CD4-positive, alpha-beta T cell treated with Interferon alpha-2 for 1 hour (primary cell): Measurements from ENCODE around the gene EIF2D.
"Not testable (repeated sequence)": the region's sequence is repeated elsewhere in the genome, so short reads cannot be mapped to it uniquely, and the experiment has no call there.

Experiments
- DNase-seq, 2 donors: peaks; one replicate each; pipeline ENCODE4 v3.0.0-alpha.2; 2020 to 2022

EIF2D gene, protein sequence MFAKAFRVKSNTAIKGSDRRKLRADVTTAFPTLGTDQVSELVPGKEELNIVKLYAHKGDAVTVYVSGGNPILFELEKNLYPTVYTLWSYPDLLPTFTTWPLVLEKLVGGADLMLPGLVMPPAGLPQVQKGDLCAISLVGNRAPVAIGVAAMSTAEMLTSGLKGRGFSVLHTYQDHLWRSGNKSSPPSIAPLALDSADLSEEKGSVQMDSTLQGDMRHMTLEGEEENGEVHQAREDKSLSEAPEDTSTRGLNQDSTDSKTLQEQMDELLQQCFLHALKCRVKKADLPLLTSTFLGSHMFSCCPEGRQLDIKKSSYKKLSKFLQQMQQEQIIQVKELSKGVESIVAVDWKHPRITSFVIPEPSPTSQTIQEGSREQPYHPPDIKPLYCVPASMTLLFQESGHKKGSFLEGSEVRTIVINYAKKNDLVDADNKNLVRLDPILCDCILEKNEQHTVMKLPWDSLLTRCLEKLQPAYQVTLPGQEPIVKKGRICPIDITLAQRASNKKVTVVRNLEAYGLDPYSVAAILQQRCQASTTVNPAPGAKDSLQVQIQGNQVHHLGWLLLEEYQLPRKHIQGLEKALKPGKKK

DNA sequence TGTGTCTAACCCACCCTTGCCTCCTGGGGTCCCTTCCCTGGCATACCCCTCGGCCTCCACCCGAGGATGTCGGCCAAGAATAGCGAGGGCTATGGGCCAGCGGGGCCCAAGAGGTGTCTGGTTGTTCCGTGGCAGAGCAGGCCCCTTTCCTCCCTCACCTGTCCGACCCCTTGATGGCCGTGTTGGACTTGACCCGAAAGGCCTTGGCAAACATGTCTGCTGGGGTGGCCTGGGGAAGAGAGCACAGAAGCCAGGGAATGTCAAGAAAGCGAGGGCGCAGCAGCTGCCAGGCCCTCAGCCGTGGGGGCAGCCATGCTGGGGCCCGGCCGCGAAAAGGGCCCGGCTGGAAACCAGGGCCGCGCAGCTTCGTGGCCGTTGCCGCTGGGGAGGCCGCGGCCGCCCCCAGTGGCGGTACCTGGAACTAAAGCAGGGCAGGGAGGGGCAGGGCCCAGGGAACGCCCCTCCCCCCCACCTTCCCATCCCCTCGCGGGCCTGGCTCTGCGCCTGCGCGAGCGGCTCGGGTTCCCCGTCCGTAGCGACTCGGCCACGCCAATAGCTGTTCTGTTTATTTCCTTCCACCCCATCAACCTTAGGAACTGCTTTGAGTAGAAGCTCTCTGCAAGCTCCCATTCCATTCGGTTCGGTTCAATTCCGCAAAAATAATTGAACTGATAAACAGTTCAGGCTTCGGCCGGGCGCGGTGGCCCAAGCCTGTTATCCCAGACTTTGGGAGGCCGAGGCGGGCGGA, at the start of gene EIF2D:
Gene EIF2D, minus strand, starts transcription at position 337 of the 748 bp plus-strand sequence. Its CDS starts 123 bp downstream, at position 214.
- peak; percentile 93 to 96 for DNase-seq

DNA sequence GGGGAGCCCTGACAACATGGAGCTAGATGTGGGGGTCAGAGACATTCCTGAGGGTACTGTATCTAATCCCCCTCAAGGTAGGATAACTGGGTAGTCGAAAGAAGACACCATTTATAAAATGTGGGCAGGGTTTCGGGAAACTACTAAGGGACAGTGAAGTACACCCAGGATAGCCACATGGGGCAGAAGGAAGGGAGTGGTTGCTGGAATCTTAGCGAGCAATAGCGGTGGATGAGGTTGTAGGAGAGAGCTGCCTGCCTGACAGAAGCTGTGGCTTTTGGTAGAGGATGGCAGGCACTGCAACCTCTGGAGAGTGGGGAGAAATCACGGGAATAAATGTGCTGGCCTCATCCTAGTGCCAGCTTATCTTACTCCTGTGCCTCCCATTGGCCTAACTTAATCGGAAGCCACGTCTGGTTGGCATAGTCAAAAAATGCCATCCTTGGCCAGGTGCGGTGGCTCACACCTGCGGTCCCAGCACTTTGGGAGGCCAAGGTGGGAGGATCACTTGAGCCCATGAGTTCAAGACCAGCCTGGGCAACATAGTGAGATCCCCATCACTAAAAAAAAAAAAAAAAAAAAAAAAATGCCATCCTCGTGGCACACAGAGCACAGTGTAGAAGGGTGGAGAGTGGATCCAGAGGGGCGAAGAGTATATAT, 49.0 kb upstream of the EIF2D start:
- no peak for DNase-seq

DNA sequence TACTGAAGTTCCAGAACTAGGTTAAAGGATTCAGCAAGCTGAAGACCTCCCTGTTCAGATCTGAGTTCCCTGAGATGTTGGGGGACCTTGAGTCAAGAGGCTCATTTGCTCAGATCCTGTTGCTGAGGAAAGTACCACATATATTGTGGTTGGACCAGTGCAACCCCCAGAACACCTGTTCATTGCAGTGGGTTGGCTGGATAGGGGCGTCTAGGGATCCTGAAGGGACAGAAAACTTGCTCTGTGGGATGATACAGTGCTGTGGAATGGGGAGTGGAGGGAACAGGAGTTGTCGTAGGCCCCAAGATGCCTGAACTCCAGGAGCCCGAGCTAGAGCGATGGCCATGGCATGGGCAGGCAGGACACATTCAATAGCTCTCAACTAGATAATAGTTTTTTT, 47.9 kb upstream of the EIF2D start:
- DNase-seq, result no peak

DNA sequence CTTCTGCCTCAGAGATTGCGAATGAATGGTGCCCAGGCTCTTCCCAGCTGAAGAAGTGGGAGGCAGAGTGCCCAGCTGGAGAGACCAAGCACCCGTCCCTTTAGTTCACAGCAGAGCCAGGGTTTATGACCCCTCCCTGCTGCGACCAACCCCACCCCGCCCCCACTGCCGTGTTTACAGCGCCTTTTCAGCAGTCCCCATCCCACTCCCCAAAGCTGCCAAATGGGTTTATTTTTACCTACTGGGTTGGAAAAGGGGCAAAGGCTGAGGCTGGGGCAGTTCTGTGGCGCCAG, 46.7 kb upstream of the EIF2D start:
- DNase-seq, result no peak

DNA sequence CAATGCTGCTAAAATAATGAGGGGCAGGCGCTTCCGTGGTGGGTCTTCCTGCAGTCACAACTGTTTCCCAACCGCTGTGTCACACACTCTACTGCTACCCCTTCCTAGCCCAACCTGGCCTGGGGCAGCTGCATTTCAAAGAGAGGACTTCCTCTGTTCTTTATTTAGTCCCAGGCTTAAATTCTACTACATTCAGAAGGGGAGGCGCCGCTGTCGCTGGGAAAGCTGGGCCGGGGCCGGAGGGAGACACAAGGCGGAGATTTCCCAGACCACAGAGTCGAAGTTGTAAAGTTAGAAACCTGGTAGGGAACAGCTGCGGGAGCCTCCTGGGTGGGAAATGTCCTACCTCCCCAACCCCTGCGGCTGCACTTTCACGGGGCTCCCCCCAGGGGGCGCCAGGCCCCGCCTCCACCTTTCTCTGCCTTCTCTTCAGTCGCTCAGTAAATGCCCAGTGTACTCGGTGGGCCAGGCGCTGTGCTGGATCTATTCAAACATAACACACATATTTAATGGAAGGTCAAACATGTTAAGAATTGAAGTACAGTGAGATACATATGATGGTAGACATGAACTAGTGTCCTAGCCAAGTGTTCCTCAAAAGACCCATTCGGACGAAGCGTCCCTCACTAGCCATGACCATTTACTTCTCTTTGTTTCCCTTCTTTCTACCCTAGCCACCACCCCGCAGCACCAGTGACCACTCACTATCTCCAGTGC, 46.2 kb upstream of the EIF2D start:
- peak; percentile 43 to 61 for DNase-seq

DNA sequence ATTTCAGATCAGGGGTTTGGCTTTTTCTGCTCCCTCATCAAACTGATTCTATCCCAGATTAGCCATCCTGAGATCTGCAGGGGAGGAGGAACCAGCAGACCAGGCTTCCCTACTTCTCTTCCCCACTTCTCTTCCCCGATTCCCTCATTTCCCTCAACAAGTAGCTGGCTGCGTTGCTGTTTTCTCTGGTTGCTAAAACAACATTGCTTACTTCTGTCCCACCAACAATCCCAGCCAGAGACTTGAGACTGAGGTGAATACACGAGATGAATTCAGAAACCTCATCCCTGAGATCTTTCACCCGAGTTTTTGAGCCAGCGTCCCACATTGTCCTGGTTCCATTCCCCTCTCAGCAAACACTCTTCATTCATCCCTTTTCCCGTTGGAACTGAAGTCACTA, 45.5 kb upstream of the EIF2D start:
- DNase-seq, result no peak

DNA sequence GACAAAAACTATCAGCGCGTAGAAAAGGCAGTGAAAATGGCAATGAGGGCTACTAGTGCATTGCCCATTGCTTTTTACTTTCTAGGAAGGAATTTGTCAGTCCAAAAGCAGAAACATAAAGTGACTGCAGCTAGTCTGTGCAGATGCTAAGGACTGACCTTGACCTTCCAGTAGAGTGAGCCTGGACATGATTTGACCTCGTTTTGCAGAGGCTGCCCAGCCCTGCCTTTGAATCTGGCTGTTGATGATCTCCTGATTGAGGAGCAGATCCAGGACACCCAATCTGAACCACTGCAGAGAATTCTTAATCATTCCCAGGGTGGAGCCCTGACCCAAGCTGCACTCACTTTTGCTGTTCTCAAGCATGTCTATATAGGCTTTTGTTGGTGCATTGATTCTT, 44.7 kb upstream of the EIF2D start:
- DNase-seq, result no peak

DNA sequence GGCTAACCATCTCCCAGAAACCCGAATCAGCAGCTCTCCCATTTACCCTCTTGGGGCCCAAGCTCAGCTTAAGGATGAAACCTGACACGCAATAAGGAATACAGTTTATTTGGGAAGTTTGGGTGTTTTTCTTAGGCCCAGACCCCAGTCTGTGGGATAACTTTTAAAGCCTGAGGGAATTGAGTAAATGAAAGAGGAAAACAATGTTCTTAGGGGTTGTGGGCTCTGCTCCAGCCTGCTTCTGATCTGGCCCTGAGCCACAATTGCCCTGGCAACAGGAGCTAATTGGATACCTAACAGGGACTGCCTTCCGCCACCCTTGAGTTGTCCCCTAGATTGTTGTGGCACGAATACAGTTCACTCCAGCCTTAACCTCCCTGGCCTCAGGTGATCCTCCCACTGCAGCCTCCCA, 43.2 kb upstream of the EIF2D start:
- no peak for DNase-seq

DNA sequence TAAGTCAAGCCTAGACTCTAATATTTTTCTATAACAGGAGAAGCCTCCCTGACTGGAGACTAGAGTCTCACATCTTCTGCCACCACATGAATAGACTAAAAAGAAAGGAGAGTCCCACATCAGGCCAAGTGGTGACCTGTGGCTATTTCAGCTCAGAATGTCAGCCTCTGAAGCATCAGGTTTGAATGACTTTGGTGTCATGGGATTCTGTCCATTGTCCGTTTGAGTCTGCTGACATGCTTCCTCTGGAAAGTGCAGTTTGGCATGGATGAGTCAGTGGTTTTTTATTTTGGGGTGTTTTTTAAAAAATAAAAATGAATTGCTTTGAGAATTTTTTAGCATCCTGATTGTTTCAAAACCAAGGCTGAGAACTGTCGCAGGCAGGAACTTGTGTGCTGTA, 42.6 kb upstream of the EIF2D start:
- no peak for DNase-seq

DNA sequence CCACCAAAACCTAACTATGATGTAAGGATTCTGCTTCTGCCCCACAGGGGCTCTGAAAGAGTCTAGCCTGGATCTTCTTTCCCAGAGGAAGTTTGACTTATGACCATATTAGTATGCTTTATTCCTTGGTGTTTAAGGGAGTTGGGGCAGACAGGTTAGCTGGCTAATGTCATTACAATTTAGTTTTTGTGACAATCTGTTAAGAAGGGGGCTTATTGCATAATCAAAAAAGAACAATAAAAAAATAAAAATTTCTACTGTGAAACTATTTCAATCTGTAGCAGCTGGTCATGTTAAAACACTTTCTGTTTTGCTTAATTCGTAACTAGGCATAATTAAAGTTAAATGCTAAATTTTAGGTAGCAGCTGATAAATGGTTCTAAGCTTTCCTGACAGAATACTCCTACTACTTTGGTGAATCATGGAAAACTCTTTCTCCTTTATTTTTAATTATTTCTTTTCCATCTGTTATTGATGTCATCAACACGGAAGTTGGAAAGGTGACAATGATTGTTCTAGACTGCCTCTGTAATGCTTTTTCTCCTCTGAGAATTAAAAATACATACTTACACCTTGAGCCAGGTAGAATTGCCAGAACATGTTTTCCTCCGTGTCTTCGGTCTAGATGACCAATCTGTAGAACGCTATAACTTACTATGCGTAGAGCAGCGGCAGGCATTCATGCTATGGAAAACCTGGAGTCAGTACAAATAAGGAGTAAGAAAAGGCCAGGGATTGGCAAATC, 41.6 kb upstream of the EIF2D start:
- DNase-seq, result no peak

DNA sequence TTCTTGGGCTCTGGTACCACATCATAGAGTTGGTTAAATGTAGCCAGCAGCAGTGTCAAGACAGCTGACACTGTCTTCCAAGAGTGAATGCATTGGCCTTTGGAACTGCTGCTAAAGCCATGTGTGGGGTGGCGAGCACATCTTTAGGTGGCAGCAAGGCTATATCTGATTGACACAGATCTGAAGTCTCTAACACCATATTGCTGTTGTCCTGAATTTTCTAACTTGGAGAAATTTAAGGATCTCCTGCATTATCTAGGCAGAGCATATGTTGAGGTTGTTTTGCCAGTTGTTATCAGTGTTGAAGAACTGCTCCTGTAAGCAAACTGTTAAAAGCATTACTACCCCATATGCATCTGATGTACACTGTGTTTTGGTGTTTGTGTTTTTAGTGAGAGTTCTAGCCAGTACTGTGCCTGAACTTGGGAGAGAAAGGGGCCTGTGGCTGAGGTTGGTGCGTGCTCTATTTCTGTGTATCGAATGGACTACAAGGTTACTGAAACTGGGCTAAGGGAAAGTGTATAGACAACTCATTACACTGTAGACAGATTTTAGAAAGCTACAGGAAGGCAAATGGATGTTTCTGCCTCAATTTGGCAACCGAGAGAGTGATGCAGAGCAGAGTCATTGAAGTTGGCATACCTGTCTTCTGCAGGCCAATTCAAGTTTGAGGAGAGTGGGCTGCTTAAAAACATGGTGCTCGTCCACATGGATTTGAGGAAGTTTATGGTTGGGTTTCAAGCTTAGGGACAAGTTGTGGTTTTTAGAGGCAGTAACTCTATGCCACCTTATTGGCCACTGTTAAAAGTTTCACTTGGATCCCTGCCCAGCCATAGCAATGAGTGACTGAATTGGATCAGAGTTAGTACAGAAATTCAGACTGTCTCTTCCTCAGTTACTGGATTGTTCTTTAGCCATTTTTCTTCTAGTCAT, 40.0 kb upstream of the EIF2D start:
- DNase-seq, result no peak

DNA sequence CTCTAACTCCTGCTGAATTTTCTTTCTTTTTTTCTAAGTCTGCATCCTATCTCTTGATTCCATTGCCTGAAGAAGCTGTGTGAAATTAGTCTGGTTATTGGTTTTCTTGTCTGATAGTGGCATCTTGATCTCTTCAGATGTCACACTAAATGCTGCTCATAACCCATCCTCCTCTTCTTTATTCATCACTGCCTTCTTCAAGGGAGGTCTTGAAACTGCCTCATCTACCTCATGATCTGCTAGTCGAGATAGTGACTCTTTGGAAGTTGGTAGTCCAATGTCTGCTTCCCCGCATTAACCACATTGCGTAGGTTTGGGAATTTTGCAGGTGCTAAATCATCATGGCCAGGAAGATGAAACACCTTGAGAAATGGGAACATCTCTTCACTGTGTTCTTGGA, 38.7 kb upstream of the EIF2D start:
- DNase-seq, result no peak

DNA sequence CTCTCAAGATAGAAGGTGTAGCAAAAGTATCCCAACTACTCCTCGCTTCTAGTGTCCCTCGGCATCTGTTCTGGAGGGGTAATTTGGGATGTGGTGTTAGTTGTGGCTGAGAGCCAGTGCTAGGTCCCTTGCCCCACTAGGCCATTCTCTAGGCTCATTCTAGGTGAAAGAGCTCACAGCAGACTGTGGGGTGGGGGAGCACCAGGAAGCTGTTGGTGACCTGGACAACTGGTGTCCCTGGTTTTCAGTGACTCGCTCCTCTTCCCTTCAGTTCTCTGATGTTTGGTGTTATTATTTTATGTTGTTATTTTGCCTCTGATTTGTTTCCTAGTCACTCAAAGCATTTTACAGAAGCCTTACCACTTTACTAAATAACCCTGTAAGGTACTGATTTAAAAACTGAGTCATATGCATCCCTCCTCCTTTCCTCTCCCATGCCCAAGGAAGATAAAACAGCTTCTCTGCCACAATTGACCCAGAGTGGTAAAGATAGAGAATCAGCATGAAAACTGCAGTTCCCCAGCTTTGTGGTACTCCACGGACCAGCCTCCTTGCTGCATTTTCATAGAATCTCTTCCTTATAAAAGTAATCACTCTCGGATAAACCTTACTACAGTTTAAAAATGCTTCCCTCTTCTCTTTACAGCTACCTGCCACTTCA, 37.1 kb upstream of the EIF2D start:
- DNase-seq, result no peak

DNA sequence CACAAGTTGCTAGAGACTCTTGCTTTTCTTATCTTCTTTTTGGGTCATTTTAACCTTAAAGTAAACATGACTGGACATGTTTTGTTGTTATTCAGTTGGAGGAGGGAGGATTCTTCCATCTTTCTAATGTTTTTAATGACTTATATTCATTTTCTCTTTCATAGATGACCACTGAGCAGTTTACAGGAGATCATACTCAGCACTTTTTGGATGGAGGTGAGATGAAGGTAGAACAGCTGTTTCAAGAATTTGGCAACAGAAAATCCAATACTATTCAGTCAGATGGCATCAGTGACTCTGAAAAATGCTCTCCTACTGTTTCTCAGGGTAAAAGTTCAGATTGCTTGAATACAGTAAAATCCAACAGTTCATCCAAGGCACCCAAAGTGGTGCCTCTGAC, 35.0 kb upstream of the EIF2D start:
- DNase-seq, result no peak

DNA sequence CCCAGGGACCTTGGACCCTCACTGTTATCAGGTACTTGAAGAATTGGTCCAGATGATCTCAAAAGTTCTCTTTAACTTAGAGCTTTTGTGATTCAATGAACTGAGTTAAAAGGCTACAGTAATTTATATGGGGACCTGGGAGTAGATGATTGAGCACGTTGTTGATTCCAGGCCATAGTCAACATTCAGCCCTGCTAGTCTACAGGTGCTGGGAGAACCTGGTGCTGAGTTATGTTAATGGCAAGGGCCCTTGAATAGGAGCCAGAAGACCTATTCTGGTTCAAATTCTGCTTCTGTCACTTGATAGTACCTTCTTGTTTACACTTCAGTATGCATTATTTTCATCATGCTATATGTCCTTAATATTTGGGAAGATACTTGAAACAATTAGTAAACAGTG, 34.2 kb upstream of the EIF2D start:
- DNase-seq, result no peak

DNA sequence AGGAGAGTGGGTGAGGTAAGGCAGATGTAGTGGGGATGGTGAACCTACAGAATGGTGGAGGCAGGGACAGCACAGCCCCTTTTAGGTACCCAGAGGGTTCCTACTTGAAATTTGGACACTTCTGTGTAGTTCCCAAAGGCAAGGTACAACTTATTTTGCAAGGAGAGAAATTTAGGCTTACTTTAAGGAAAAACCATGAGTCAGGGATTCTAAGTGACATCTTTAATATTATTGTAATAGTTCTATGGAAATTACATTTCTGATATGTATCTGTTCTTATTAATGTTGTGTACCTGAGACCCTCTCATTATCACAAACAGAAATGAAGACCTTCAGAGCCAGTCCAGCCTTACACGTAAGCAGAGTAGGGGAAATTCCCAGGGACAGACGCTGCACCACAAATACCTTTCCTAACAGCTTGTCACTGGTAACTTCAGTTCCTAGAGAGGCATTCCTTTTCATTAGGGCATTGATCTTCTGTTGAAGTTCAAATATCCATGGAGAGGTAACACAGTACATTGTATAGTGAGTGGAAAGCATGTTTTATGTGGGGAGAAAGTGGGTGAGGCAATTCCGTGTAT, 30.9 kb upstream of the EIF2D start:
- no peak for DNase-seq

DNA sequence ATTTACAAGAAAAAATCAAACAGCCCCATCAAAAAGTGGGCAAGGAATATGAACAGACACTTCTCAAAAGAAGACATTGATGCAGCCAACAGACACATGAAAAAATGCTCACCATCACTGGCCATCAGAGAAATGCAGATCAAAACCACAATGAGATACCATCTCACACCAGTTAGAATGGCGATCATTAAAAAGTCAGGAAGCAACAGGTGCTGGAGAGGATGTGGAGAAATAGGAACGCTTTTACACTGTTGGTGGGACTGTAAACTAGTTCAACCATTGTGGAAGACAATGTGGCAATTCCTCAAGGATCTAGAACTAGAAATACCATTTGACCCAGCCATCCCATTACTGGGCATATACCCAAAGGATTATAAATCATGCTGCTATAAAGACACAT, 29.8 kb upstream of the EIF2D start:
- not testable (repeated sequence) for DNase-seq

DNA sequence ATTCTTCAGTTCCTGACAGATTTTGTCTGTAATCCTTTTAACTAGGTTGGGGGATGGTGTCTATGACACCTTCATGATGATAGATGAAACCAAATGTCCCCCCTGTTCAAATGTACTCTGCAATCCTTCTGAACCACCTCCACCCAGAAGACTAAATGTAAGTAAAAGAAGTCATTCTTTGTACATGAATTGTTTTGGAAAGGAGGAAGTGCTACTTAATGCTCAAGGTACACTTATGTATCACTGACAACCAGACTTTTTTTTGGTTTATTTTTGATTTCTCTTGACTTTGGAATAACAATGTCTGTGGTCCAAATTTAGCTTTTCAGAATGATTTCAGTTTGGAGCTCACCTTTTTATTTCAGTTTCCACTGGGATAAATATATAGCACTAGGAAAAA, 25.3 kb upstream of the EIF2D start:
- DNase-seq, result no peak

DNA sequence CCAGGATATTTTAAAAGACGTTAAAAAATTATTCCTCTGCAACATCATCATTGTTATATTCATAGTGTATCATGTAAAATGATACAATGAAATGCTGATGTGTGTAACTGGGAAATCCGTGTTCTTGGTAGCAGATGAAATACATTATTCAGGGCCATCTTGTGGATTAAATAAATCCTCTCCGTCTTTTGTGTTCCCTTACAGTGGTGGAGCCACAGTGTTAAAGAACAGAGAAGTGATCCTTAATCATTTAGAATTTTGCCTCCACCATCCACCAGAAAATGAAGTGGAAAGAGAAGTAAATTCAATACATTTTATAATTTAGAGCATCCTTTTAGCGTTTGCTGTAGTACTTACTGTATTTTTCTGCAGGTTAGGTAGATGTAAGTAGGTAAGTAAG, 24.4 kb upstream of the EIF2D start:
- DNase-seq, result no peak

DNA sequence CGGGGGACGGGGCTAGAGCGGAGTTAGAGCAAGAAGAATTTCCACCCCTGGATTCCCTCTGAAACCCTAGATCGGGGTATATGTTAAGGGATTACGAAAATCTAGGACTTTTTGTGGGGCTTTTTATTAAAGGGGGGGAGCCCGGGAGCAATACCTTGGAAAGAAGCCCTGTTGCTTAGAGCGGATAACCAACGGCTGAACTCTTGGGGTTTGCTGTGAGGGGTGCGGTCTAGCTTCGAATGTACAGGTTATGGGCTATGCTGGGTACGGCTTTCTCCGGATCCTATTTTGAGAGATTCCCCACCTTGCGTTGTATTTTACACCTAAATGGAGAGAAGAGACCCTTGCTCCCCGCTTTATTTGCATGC, 23.7 kb upstream of the EIF2D start:
- DNase-seq, result no peak
